SIG-M5 (cell line): ENCODE measurements around the gene FBN1.

Source experiments
- DNase-seq: peaks from one replicate; lab custom pipeline; 2025; lab: John Stamatoyannopoulos, UW

The FBN1 gene

DNA sequence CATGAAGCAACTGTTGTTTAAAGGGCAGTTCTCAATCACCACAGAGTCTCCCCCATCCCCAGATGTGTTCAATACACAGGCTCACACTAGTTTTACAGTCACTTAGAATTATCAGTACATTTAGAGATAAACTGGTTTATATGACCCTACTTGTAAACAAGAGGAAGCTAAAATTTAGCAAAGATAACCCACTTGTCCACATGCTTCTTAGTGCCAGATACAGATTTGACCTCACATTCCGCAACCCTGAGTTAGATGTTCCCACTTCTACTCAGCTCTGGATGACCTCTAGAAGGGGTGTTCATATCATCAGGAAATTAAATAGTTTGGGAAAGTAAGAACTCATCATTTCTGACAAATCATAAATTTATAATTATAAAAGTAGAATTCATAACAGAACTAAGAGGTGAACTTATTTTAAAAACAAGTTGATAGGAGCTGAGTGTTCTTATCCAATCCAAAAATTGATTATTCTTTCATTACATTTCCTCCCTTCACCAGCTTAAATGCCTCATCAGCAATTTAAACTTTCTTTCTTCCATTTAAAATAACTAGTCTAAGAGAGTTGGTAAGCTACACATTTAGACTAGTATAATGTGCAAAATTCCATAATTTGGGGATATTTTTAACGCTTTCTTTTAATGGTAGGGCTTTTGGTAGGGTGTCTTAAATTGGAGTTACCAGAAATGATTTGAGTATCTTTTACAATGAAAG is 131.2 kb downstream of the FBN1 start:
- no peak for DNase-seq

DNA sequence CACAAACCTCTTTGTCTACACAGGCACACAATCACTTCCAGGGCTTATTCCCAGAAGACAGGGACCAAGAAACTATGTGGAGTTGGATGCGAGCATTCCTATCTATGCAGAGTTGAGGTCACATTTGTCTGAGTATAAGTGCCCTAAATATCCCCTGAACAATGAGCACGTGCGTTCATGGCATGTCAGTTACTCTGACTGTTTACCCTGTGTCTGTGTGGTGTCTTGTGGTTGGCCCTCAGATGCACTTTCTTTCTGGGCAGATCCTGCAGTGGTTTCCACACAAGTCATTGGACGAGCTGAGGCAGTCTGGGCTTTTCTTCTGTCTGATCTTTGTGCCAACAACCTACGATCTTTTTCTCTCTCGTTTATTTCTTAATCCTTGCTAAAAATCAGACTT is 134.5 kb downstream of the FBN1 start:
- DNase-seq: no peak

- no peak for DNase-seq
These were observed 138.0 kb downstream of the FBN1 start for GRCh38 chr15:48507416-48508065.

DNA sequence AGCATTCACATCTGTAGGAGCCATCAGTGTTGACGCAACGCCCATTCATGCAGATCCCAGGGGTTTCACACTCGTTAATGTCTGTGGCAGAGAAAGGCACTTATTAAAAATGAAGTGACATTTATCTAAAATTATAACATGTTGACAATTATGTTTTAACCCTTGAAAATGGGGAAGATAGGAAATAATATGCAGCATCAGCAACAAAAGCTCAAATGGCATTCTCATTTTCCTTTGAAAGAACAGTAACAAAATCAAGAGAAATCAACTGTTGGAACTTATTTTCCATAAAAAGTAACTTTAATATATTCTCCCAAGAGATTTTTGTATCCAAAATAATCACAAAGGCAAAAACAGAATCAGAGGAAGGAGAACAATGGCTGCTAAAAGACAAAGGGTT is 140.4 kb downstream of the FBN1 start:
- no peak for DNase-seq

DNA sequence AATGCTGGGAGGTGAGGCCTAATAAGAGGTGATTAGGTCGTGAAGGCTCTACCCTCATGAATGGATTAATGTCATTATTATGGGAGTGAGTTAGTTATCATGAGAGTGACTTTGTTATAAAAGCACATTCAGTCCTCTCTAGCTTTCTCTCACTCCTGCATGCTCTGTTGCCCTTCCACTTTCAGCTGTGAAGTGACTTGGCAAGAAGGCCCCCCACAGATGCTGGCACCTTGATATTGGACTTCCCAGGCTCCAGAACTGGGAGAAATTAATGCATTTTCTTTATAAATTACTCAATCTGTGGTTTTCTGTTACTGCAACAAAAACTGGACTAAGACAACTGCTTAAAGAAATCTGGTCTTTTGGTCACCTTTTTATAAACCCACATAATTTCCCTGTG is 144.3 kb downstream of the FBN1 start:
- no peak for DNase-seq

DNA sequence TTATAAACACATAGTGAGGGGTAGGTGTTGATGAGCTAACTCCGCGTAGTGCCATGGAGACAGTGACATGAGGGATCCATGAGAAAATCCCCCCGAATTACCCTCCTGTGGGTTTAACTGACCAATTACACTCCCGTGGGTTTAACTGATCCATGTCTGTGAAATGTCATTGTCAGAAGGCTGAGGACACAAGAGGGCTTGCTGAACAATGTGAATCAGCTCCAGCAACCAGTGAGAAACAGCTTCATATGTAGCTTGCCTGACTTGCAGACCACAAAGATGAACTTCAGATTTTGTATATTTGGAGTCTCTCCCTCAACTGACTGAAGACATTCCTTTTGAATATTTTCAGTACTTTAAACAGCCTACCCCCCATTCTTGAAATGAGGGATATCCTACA is 144.9 kb downstream of the FBN1 start:
- DNase-seq: no peak

GRCh38 chr15:48499978-48500377 is 145.5 kb downstream of the FBN1 start:
- DNase-seq: no peak

- no peak for DNase-seq
These were observed 146.7 kb downstream of the FBN1 start for GRCh38 chr15:48498828-48499227.

DNA sequence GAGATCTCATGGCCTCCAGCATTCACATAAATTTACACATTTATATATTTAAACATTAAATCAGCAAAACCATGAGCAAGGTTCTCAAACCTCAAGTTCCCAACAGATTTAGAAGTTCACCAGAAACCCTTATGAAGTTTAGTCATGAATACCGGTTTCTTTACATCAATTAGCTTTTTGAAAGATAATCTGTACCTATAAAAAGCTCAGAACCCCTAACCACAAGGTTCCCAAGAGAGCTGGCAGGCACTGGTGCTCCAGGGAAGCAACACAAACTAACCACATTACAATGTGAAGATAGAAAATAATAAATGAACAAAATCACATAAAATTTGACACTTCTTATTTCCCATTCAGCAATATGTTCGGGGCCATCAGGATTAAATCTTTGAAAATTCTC is 150.9 kb downstream of the FBN1 start:
- DNase-seq: no peak

- DNase-seq: no peak
These were observed 151.7 kb downstream of the FBN1 start for GRCh38 chr15:48493763-48494225.

GRCh38 chr15:48493084-48493762 is 152.3 kb downstream of the FBN1 start:
- DNase-seq: no peak

DNA sequence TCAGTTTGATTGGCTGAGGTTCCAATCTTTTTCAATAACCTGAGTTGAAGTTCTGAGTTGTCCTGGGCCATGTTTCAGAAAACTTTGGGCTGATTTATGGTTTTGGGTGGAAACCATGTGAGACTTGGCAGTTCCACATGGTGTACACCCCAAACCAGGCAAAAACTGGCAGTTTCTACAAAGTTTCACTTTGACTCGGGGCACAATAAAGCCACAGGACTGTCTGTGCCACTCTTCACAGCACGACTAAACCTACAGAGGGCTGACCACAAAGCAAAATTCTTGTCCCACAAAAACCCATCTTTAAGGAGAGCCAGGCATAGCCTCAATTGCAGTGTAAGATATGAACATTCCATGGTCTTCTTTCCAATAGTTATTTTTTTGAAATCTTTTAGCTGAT is 159.3 kb downstream of the FBN1 start:
- DNase-seq: no peak

DNA sequence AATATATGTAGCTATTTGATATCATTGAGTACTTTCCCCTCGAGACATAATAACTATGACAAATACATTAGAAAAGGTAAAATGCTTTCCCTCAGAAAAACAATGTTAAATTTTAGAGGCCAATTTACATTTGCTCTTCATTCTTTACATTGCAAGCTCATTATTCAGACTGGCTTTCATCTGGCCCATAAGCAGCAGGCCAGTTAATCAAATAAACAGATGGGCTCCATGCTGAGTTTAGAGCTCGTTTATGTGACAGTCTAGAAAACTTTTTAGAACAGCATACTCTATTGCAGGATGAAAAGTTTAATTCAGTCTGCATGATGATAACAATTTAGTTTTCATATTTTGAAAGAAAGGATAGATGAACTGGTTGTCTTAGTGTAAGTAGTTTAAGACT is 163.7 kb downstream of the FBN1 start:
- no peak for DNase-seq

DNA sequence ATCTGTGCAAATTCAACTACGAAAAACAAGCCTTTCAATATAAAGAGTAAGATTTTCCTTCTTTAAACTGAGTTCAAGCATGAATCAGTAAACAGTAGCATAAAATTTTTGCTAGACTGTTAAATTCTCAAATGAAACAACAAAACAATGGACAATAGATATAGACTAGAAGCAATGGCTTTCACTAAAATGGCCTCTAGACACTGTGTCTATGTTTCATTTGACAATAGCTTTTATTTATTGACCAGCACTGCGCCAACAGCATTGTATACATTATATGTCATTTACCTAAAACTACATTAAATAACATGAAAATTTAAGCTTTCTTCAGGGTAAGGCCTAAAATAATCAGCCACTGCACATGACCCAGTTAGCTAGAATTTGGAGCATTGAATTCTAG is 165.8 kb downstream of the FBN1 start:
- no peak for DNase-seq

- DNase-seq: no peak
These were observed 166.9 kb downstream of the FBN1 start for GRCh38 chr15:48478581-48478980.

- no peak for DNase-seq
These were observed 167.6 kb downstream of the FBN1 start for GRCh38 chr15:48477795-48478360.

- no peak for DNase-seq
These were observed 169.7 kb downstream of the FBN1 start for GRCh38 chr15:48475600-48476395.

- DNase-seq: no peak
These were observed 171.8 kb downstream of the FBN1 start for GRCh38 chr15:48473667-48474066.

- no peak for DNase-seq
These were observed 172.8 kb downstream of the FBN1 start for GRCh38 chr15:48472756-48473155.

DNA sequence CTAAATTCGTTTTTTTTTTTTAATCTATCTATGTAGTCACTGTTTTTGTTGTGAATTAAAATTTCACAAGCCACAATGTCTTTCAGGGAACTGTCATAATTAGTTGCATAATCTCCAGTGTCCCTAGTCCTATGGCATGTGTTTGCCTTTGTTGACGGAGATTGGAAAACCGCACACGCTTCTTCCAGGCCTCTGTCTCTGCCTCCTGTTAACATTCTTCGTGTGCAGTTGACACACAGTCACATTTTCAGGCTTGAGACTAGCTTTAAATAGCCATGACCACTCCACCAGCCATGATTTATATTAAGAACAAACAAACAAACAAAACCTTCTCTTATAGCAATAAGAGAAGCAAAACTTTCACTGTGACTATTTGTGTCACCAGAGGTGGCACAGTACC is 174.4 kb downstream of the FBN1 start:
- DNase-seq: no peak

DNA sequence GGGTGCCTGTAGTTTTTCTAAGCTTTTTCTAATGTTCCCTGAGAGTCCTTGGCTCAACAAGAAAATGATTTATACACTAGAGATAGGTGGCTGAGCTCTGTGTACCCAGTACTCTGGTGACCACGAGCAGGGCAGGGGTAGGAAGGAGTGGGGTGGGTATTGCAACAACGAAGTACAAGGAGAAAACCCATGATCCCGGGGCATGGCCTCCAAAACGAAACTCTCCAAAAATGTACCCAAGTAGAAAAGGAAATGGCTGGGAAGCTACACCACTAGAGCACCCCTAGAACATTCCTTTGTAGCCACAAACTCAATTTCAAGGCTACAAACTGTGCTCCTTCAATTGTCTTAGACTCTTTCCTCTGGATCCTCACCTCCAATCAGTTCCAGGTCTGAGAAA is 175.4 kb downstream of the FBN1 start:
- no peak for DNase-seq

- DNase-seq: no peak
These were observed 175.8 kb downstream of the FBN1 start for GRCh38 chr15:48469681-48470080.
